ENCODE results near the gene HAUS8.
A peak's percentile ranks its signal among the peaks of the same experiment; 100 is the strongest.

Gene HAUS8

GRCh38 chr19:17078036-17078919 lies 3.0 kb upstream of the HAUS8 start:
- H3K9me3 ChIP-seq (replicated peaks; ENCODE audit: insufficient read depth, low read length) = no peaks in the 10 kb centered on the region
- no peak for DNase-seq
- peaks cover 38% of the 10 kb centered on the region for H3F3A ChIP-seq (ENCODE audit: insufficient read depth, low read length)
- H3K9me2 ChIP-seq (replicated peaks; ENCODE audit: insufficient read depth, low read length) = no peaks in the 10 kb centered on the region
- H3K36me3 ChIP-seq (replicated peaks; ENCODE audit: insufficient read depth, low read length) = no peaks in the 10 kb centered on the region; the same call in 1 of the 2 replicates
- H3K4me1 ChIP-seq (ENCODE audit: low read length) = peaks cover 22% of the 10 kb centered on the region
- H3K9ac ChIP-seq (ENCODE audit: low read length) = no peak overlapping the region
- H2AFZ ChIP-seq (ENCODE audit: low read length) = no peak overlapping the region
- no peaks in the 10 kb centered on the region for H3K27me3 ChIP-seq (replicated peaks; ENCODE audit: insufficient read depth, low read length)
- TF ChIP-seq EZH2phosphoT487 (IDR thresholded peaks at IDR 0.05; ENCODE audit: low read length) (no peak), CTCF (IDR thresholded peaks at IDR 0.05; ENCODE audit: low read length) (no peak), EZH2 (optimal IDR thresholded peaks at IDR 0.05; ENCODE audit: low read depth, low read length) (no peak)
- H3K79me2 ChIP-seq (ENCODE audit: low read length) = peaks cover 84% of the 10 kb centered on the region
- no peak overlapping the region for H3K4me2 ChIP-seq (ENCODE audit: low read depth, low read length)
- H4K20me1 ChIP-seq (ENCODE audit: insufficient read depth, low read length) = no peaks in the 10 kb centered on the region
- no peak overlapping the region for H3K4me3 ChIP-seq (ENCODE audit: low read length)
- no peak overlapping the region for H3K27ac ChIP-seq (ENCODE audit: low read length)

GRCh38 chr19:17077447-17078028 lies 2.3 kb upstream of the HAUS8 start:
- H3K4me2 ChIP-seq (ENCODE audit: low read depth, low read length) = no peak overlapping the region
- no peaks in the 10 kb centered on the region for H3K9me3 ChIP-seq (replicated peaks; ENCODE audit: insufficient read depth, low read length)
- H3K79me2 ChIP-seq (ENCODE audit: low read length) = peaks cover 85% of the 10 kb centered on the region
- DNase-seq = no peak
- H3K36me3 ChIP-seq (replicated peaks; ENCODE audit: insufficient read depth, low read length) = no peaks in the 10 kb centered on the region; the same call in 1 of the 2 replicates
- H3K27ac ChIP-seq (ENCODE audit: low read length) = no peak overlapping the region
- H3K9me2 ChIP-seq (replicated peaks; ENCODE audit: insufficient read depth, low read length) = no peaks in the 10 kb centered on the region
- peaks cover 22% of the 10 kb centered on the region for H3K4me1 ChIP-seq (ENCODE audit: low read length)
- H3F3A ChIP-seq (ENCODE audit: insufficient read depth, low read length) = peaks cover 38% of the 10 kb centered on the region
- H3K27me3 ChIP-seq (replicated peaks; ENCODE audit: insufficient read depth, low read length) = no peaks in the 10 kb centered on the region
- H2AFZ ChIP-seq (ENCODE audit: low read length) = no peak overlapping the region
- H4K20me1 ChIP-seq (ENCODE audit: insufficient read depth, low read length) = no peaks in the 10 kb centered on the region
- no peak overlapping the region for H3K9ac ChIP-seq (ENCODE audit: low read length)
- H3K4me3 ChIP-seq (ENCODE audit: low read length) = no peak overlapping the region
- no peak for TF ChIP-seq EZH2 (optimal IDR thresholded peaks at IDR 0.05; ENCODE audit: low read depth, low read length)
- no peak for TF ChIP-seq CTCF (IDR thresholded peaks at IDR 0.05; ENCODE audit: low read length)
- no peak for TF ChIP-seq EZH2phosphoT487 (IDR thresholded peaks at IDR 0.05; ENCODE audit: low read length)

GRCh38 chr19:17076543-17076991 lies 1.3 kb upstream of the HAUS8 start:
- peaks cover 22% of the 10 kb centered on the region for H3K4me1 ChIP-seq (ENCODE audit: low read length)
- no peaks in the 10 kb centered on the region for H3K9me3 ChIP-seq (replicated peaks; ENCODE audit: insufficient read depth, low read length)
- TF ChIP-seq EZH2 (optimal IDR thresholded peaks at IDR 0.05; ENCODE audit: low read depth, low read length) (no peak), CTCF (IDR thresholded peaks at IDR 0.05; ENCODE audit: low read length) (no peak), EZH2phosphoT487 (IDR thresholded peaks at IDR 0.05; ENCODE audit: low read length) (no peak)
- H4K20me1 ChIP-seq (ENCODE audit: insufficient read depth, low read length) = no peaks in the 10 kb centered on the region
- DNase-seq = no peak
- no peaks in the 10 kb centered on the region; the same call in 1 of the 2 replicates for H3K36me3 ChIP-seq (replicated peaks; ENCODE audit: insufficient read depth, low read length)
- H2AFZ ChIP-seq (ENCODE audit: low read length) = 0 out of 2 replicates have a peak overlapping the region, but pooled peaks have one; percentile 75
- peak overlapping the region; percentile 75; the same call in 1 of the 2 replicates for H3K9ac ChIP-seq (ENCODE audit: low read length)
- H3K27me3 ChIP-seq (replicated peaks; ENCODE audit: insufficient read depth, low read length) = no peaks in the 10 kb centered on the region
- H3K4me2 ChIP-seq (ENCODE audit: low read depth, low read length) = peak overlapping the region; percentile 96
- no peak overlapping the region for H3K27ac ChIP-seq (ENCODE audit: low read length)
- H3K9me2 ChIP-seq (replicated peaks; ENCODE audit: insufficient read depth, low read length) = no peaks in the 10 kb centered on the region
- H3K79me2 ChIP-seq (ENCODE audit: low read length) = peaks cover 82% of the 10 kb centered on the region
- H3F3A ChIP-seq (ENCODE audit: insufficient read depth, low read length) = peaks cover 38% of the 10 kb centered on the region
- peak overlapping the region; percentile 81 for H3K4me3 ChIP-seq (ENCODE audit: low read length)

Data from MM.1S (cell line).